Cardiac fibroblast (primary cell): Measurements from ENCODE around the gene APOB.
"Not testable (repeated sequence)": the region's sequence is repeated elsewhere in the genome, so short reads cannot be mapped to it uniquely, and the experiment has no call there.

Source experiments
- DNase-seq, 2 donors: peaks; one replicate each; pipeline versions ENCODE4 v3.0.0 to v3.0.0-alpha.2; 2010; ENCODE audit warnings: low read depth in 2 of 2
- H3K4me3 ChIP-seq, 2 donors: replicated peaks in 1 of 2; 1 replicate in 1 of 2; 2 replicates in 1 of 2; pipeline ENCODE4 v1.5.1; 2011; ENCODE audit warnings: low read depth in 2 of 2, low read length in 2 of 2, mild to moderate bottlenecking in 2 of 2, moderate library complexity in 1 of 2
- CTCF ChIP-seq: IDR thresholded peaks from one replicate; pipeline ENCODE4 v1.5.1; 2011; ENCODE audit warnings: low read depth, mild to moderate bottlenecking, low read length, inconsistent platforms

Gene APOB

GRCh38 chr2:21033237-21034155 lies 10.4 kb downstream of the APOB start:
- no peak for DNase-seq
- TF ChIP-seq CTCF: no peak
- no peak overlapping the region for H3K4me3 ChIP-seq

GRCh38 chr2:21032338-21033236 lies 11.3 kb downstream of the APOB start:
- no peak for TF ChIP-seq CTCF
- no peak for DNase-seq
- no peak overlapping the region for H3K4me3 ChIP-seq

- DNase-seq: no peak
- no peak overlapping the region for H3K4me3 ChIP-seq
- no peak for TF ChIP-seq CTCF
Measured at GRCh38 chr2:21030983-21031968, 12.6 kb downstream of the APOB start.

- no peak for TF ChIP-seq CTCF
- no peak overlapping the region for H3K4me3 ChIP-seq
Measured at GRCh38 chr2:21029519-21029918, 14.4 kb downstream of the APOB start.

GRCh38 chr2:21028951-21029350 lies 14.9 kb downstream of the APOB start:
- not testable (repeated sequence) for DNase-seq, H3K4me3 ChIP-seq

More at GRCh38 chr2:21029519-21029918, 14.4 kb downstream of the APOB start:
- no peak for DNase-seq

GRCh38 chr2:21028021-21028947 lies 15.6 kb downstream of the APOB start:
- no peak for DNase-seq
- no peak overlapping the region for H3K4me3 ChIP-seq
- no peak for TF ChIP-seq CTCF
